GM23338 (cell line): ENCODE results near the gene DOCK1. TPM values are rescaled to one million over a fixed set of nuclear protein-coding genes. Genes with fewer than 3 reads are reported as not detected.

Experiments used
- ATAC-seq: fragments of 200-7000 bp; cut with Tn5 transposase; 3 replicates; pipeline ENCODE4 v1.9.1; 2020
- DNase-seq: peaks from one replicate; pipeline ENCODE4 v3.0.0-alpha.2; 2015; ENCODE audit warnings: low spot score
- H2AFZ ChIP-seq: fragments of 200-600 bp; sonication (generic); 2 replicates; pipeline ENCODE4 v1.8.0; 2016; ENCODE audit warnings: antibody characterized with exemption, mild to moderate bottlenecking, moderate library complexity
- H3F3A ChIP-seq: fragments of 200-600 bp; sonication (generic); replicated peaks from 2 replicates; pipeline ENCODE4 v1.8.0; 2017; ENCODE audit warnings: antibody characterized with exemption, mixed run types, low read depth
- H3K27ac ChIP-seq: fragments of 200-600 bp; sonication (generic); 2 replicates; pipeline ENCODE4 v1.6.1; 2016; ENCODE audit warnings: low read depth
- H3K27me3 ChIP-seq: fragments of 200-600 bp; sonication (generic); 2 replicates; pipeline ENCODE4 v1.8.0; 2016; ENCODE audit warnings: mild to moderate bottlenecking, mixed run types, moderate library complexity; ENCODE audit not compliant: insufficient read depth
- H3K36me3 ChIP-seq: fragments of 200-600 bp; sonication (generic); 2 replicates; pipeline ENCODE4 v1.8.0; 2016; ENCODE audit warnings: mild to moderate bottlenecking; ENCODE audit not compliant: insufficient read depth
- H3K4me1 ChIP-seq: fragments of 200-600 bp; sonication (generic); 2 replicates; pipeline ENCODE4 v1.8.0; 2016; ENCODE audit warnings: mild to moderate bottlenecking, moderate library complexity; ENCODE audit not compliant: insufficient read depth
- H3K4me2 ChIP-seq: fragments of 200-600 bp; sonication (generic); 2 replicates; pipeline ENCODE4 v1.7.1; 2017; ENCODE audit warnings: mixed run types
- H3K4me3 ChIP-seq: fragments of 200-600 bp; sonication (generic); 2 replicates; pipeline ENCODE4 v1.6.1; 2016; ENCODE audit warnings: mixed run types
- H3K79me2 ChIP-seq: fragments of 200-600 bp; sonication (generic); replicated peaks from 2 replicates; pipeline ENCODE4 v1.8.0; 2017; ENCODE audit warnings: mild to moderate bottlenecking; ENCODE audit not compliant: insufficient read depth
- H3K9me2 ChIP-seq: fragments of 200-600 bp; sonication (generic); 2 replicates; pipeline ENCODE4 v1.8.0; 2017; ENCODE audit not compliant: insufficient read depth
- H4K20me1 ChIP-seq: fragments of 200-600 bp; sonication (generic); replicated peaks from 2 replicates; pipeline ENCODE4 v1.8.0; 2017; ENCODE audit warnings: mild to moderate bottlenecking; ENCODE audit not compliant: insufficient read depth
- H3K27ac Mint-ChIP-seq: 2 replicates; pipeline ENCODE4 v1.8.0; 2020; ENCODE audit warnings: inconsistent platforms, mild to moderate bottlenecking, moderate library complexity, mixed read lengths
- H3K27me3 Mint-ChIP-seq: 3 replicates; pipeline ENCODE4 v1.8.0; 2022; ENCODE audit warnings: low read depth, mild to moderate bottlenecking, moderate library complexity, mixed read lengths, inconsistent platforms; ENCODE audit not compliant: insufficient read depth, poor library complexity
- H3K36me3 Mint-ChIP-seq: 3 replicates; pipeline ENCODE4 v1.8.0; 2021; ENCODE audit warnings: low read depth, mild to moderate bottlenecking, inconsistent platforms, moderate library complexity, mixed read lengths
- H3K4me1 Mint-ChIP-seq: 3 replicates; pipeline ENCODE4 v1.8.0; 2020; ENCODE audit warnings: mild to moderate bottlenecking, inconsistent platforms, mixed read lengths
- H3K4me3 Mint-ChIP-seq: 3 replicates; pipeline ENCODE4 v1.8.0; 2021; ENCODE audit warnings: moderate library complexity, mild to moderate bottlenecking, inconsistent platforms, mixed read lengths
- H3K9me3 Mint-ChIP-seq: 3 replicates; pipeline ENCODE4 v1.8.0; 2020; ENCODE audit warnings: moderate library complexity, mild to moderate bottlenecking, inconsistent platforms, mixed read lengths
- EZH2 ChIP-seq: fragments of 200-600 bp; sonication (generic); IDR thresholded peaks from one replicate; pipeline ENCODE4 v1.8.0; 2017; ENCODE audit warnings: antibody characterized with exemption, mild to moderate bottlenecking, low read depth; ENCODE audit not compliant: unreplicated experiment
- EZH2phosphoT487 ChIP-seq: fragments of 200-600 bp; sonication (generic); IDR thresholded peaks from one replicate; pipeline ENCODE4 v1.8.1; 2018; ENCODE audit warnings: antibody characterized with exemption; ENCODE audit not compliant: unreplicated experiment
- JUNB ChIP-seq: IDR thresholded peaks from one replicate; pipeline ENCODE4 v1.6.1; 2016; ENCODE audit warnings: antibody characterized with exemption; ENCODE audit not compliant: unreplicated experiment
- NANOG ChIP-seq: IDR thresholded peaks from 2 replicates; pipeline ENCODE4 v1.6.1; 2016; ENCODE audit warnings: antibody characterized with exemption, borderline replicate concordance
- POLR2AphosphoS5 ChIP-seq: IDR thresholded peaks from 2 replicates; pipeline ENCODE4 v1.6.1; 2016; ENCODE audit warnings: antibody characterized with exemption, low read depth
- ZNF114 ChIP-seq: fragments of 250-450 bp; sonication (Bioruptor Pico); IDR thresholded peaks from 2 replicates; pipeline ENCODE4 v1.5.0; 2020; ENCODE audit warnings: mild to moderate bottlenecking, moderate library complexity
- ZNF331 ChIP-seq: fragments of 250-450 bp; sonication (Bioruptor Pico); IDR thresholded peaks from 2 replicates; pipeline ENCODE4 v1.5.0; 2020; ENCODE audit warnings: low read depth, mild to moderate bottlenecking, moderate library complexity
- polyA plus RNA-seq: library from polyadenylated mRNA; unstranded; fragments of >200 nt; fragmentation: Nextera tagmentation; extraction: Ambion mirVana; gene quantifications from 2 replicates; pipeline ENCODE4 v1.2.1, GENCODE V29; 2016
- total RNA-seq: library from RNA; depleted of rRNA; stranded (reverse); fragments of >200 nt; shearing (Covaris generic); gene quantifications from 2 replicates; pipeline ENCODE4 v1.2.3, GENCODE V29; 2014
- TF ChIP-seq, protein P1 (sequence below): fragments of 250-450 bp; sonication (Bioruptor Pico); IDR thresholded peaks from 2 replicates; pipeline ENCODE4 v1.5.0; 2020; ENCODE audit warnings: mild to moderate bottlenecking, moderate library complexity

DOCK1 gene
- total and polyA plus RNA-seq, 2 experiments from 2014 or later, result 13.2 to 55.3 TPM

DNA sequence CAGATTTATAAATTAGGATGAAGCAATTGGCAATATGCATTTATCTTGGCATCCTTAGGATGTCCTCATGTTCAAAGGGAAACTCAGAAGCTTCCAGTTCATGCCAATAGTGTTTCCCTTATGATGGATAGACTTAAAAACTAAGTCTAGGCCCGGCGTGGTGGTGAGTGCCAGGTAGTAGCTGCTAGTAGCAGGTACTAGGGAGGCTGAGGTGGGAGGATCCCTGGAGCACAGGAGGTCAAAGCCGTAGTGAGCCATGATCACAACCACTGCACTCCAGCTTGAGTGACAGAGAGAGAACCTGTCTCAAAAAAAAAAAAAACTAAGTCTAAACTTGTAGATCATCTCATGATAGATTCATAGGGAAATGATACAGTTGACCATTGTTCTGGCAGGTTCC is 115.0 kb downstream of the DOCK1 start:
- H3K27ac Mint-ChIP-seq, result no peak overlapping the region

More for the DNA sequence above, 115.0 kb downstream of the DOCK1 start:
- Histone ChIP-seq H3K79me2 (no peaks in the 10 kb centered on the region), H4K20me1 (no peaks in the 10 kb centered on the region; the same call in 1 of the 2 replicates), H3K4me2 (no peak overlapping the region), H3K4me1 (no peaks in the 10 kb centered on the region), H3K9me2 (no peaks in the 10 kb centered on the region), H3K27ac (no peak overlapping the region), H3K4me3 (no peak overlapping the region), H3F3A (no peaks in the 10 kb centered on the region), H2AFZ (no peak overlapping the region), H3K36me3 (no peaks in the 10 kb centered on the region), H3K27me3 (no peaks in the 10 kb centered on the region)
- no peak for DNase-seq
- no peak for TF ChIP-seq EZH2phosphoT487
- TF ChIP-seq, protein P1, sequence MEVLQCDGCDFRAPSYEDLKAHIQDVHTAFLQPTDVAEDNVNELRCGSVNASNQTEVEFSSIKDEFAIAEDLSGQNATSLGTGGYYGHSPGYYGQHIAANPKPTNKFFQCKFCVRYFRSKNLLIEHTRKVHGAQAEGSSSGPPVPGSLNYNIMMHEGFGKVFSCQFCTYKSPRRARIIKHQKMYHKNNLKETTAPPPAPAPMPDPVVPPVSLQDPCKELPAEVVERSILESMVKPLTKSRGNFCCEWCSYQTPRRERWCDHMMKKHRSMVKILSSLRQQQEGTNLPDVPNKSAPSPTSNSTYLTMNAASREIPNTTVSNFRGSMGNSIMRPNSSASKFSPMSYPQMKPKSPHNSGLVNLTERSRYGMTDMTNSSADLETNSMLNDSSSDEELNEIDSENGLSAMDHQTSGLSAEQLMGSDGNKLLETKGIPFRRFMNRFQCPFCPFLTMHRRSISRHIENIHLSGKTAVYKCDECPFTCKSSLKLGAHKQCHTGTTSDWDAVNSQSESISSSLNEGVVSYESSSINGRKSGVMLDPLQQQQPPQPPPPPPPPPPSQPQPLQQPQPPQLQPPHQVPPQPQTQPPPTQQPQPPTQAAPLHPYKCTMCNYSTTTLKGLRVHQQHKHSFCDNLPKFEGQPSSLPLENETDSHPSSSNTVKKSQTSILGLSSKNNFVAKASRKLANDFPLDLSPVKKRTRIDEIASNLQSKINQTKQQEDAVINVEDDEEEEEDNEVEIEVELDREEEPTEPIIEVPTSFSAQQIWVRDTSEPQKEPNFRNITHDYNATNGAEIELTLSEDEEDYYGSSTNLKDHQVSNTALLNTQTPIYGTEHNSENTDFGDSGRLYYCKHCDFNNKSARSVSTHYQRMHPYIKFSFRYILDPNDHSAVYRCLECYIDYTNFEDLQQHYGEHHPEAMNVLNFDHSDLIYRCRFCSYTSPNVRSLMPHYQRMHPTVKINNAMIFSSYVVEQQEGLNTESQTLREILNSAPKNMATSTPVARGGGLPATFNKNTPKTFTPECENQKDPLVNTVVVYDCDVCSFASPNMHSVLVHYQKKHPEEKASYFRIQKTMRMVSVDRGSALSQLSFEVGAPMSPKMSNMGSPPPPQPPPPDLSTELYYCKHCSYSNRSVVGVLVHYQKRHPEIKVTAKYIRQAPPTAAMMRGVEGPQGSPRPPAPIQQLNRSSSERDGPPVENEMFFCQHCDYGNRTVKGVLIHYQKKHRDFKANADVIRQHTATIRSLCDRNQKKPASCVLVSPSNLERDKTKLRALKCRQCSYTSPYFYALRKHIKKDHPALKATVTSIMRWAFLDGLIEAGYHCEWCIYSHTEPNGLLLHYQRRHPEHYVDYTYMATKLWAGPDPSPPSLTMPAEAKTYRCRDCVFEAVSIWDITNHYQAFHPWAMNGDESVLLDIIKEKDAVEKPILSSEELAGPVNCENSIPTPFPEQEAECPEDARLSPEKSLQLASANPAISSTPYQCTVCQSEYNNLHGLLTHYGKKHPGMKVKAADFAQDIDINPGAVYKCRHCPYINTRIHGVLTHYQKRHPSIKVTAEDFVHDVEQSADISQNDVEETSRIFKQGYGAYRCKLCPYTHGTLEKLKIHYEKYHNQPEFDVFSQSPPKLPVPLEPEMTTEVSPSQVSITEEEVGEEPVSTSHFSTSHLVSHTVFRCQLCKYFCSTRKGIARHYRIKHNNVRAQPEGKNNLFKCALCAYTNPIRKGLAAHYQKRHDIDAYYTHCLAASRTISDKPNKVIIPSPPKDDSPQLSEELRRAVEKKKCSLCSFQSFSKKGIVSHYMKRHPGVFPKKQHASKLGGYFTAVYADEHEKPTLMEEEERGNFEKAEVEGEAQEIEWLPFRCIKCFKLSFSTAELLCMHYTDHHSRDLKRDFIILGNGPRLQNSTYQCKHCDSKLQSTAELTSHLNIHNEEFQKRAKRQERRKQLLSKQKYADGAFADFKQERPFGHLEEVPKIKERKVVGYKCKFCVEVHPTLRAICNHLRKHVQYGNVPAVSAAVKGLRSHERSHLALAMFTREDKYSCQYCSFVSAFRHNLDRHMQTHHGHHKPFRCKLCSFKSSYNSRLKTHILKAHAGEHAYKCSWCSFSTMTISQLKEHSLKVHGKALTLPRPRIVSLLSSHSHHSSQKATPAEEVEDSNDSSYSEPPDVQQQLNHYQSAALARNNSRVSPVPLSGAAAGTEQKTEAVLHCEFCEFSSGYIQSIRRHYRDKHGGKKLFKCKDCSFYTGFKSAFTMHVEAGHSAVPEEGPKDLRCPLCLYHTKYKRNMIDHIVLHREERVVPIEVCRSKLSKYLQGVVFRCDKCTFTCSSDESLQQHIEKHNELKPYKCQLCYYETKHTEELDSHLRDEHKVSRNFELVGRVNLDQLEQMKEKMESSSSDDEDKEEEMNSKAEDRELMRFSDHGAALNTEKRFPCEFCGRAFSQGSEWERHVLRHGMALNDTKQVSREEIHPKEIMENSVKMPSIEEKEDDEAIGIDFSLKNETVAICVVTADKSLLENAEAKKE, result no peak
- TF ChIP-seq NANOG, result no peak
- no peak for TF ChIP-seq JUNB
- TF ChIP-seq POLR2AphosphoS5, result no peak
- TF ChIP-seq ZNF114 (CRISPR knock-in tag), result no peak
- no peak for TF ChIP-seq EZH2
- TF ChIP-seq ZNF331 (CRISPR knock-in tag), result no peak
- no peak for ATAC-seq
- Mint-ChIP-seq H3K36me3 (peaks cover 28% of the 10 kb centered on the region), H3K9me3 (no peaks in the 10 kb centered on the region), H3K4me1 (no peaks in the 10 kb centered on the region), H3K27me3 (no peaks in the 10 kb centered on the region), H3K4me3 (no peak overlapping the region)
